ENCODE data around the gene PGAP2.
"Not testable (repeated sequence)": the region's sequence is repeated elsewhere in the genome, so short reads cannot be mapped to it uniquely, and the experiment has no call there.

Gene PGAP2

GRCh38 chr11:3807909-3808860 is at the start of gene PGAP2:
Gene PGAP2, plus strand, starts transcription at chr11:3808560. Its CDS starts 2,700 bp downstream, at chr11:3811260.
- peak in 3 of 4 experiments; percentile 14 to 26 (median 23) for DNase-seq

GRCh38 chr11:3764266-3764665 is 44.1 kb upstream of the PGAP2 start:
- DNase-seq: no peak

- DNase-seq: not testable (repeated sequence)
Observed at GRCh38 chr11:3766836-3767235, 41.5 kb upstream of the PGAP2 start.

- no peak for DNase-seq
Observed at GRCh38 chr11:3767536-3767935, 40.8 kb upstream of the PGAP2 start.

- no peak for DNase-seq
Observed at GRCh38 chr11:3773180-3773579, 35.2 kb upstream of the PGAP2 start.

- no peak for DNase-seq
Observed at GRCh38 chr11:3775736-3776406, 32.5 kb upstream of the PGAP2 start.

- DNase-seq: no peak
Observed at GRCh38 chr11:3781423-3781822, 26.9 kb upstream of the PGAP2 start.

GRCh38 chr11:3782963-3783362 is 25.4 kb upstream of the PGAP2 start:
- no peak for DNase-seq

GRCh38 chr11:3783611-3784010 is 24.7 kb upstream of the PGAP2 start:
- no peak for DNase-seq

GRCh38 chr11:3786781-3787428 is 21.5 kb upstream of the PGAP2 start:
- no peak for DNase-seq

- DNase-seq: not testable (repeated sequence)
Observed at GRCh38 chr11:3794387-3794786, 14.0 kb upstream of the PGAP2 start.

GRCh38 chr11:3795131-3796001 is 13.0 kb upstream of the PGAP2 start:
- DNase-seq: no peak

- DNase-seq: no peak
Observed at GRCh38 chr11:3796002-3796311, 12.4 kb upstream of the PGAP2 start.

GRCh38 chr11:3796346-3796745 is 12.0 kb upstream of the PGAP2 start:
- DNase-seq: no peak

GRCh38 chr11:3796801-3797328 is 11.5 kb upstream of the PGAP2 start:
- peak in 1 of 4 experiments; percentile 58 for DNase-seq

GRCh38 chr11:3797329-3798090 is 10.8 kb upstream of the PGAP2 start, which contains the start of gene NUP98:
Gene NUP98, minus strand, starts transcription at chr11:3797554. Its CDS starts 15,437 bp downstream, at chr11:3782117.
- DNase-seq: peak; percentile 98 to 99 (median 98)

- DNase-seq: no peak
Observed at GRCh38 chr11:3799143-3799542, 9.2 kb upstream of the PGAP2 start.

GRCh38 chr11:3799873-3800272 is 8.5 kb upstream of the PGAP2 start:
- no peak for DNase-seq

- no peak for DNase-seq
Observed at GRCh38 chr11:3802011-3802790, 6.2 kb upstream of the PGAP2 start.

GRCh38 chr11:3803726-3804495 is 4.4 kb upstream of the PGAP2 start:
- no peak for DNase-seq
